Upper lobe of left lung (tissue), 6 donors: ENCODE data around the gene STON2. TPM values are rescaled to one million over a fixed set of nuclear protein-coding genes. Genes with fewer than 3 reads are reported as not detected.
A peak's percentile ranks its signal among the peaks of the same experiment; 100 is the strongest.

Experiments used
- ATAC-seq, 2 donors: fragments of 200-7000 bp; cut with Tn5 transposase; one replicate each; pipeline ENCODE4 v1.9.1; 2022; ENCODE audit warnings: mild to moderate bottlenecking in 2 of 2, moderate library complexity in 2 of 2; ENCODE audit not compliant: low FRiP score in 2 of 2
- DNase-seq, 2 donors: peaks; one replicate each; pipeline ENCODE4 v3.0.0-alpha.2; 2019 to 2020
- H3K27ac ChIP-seq, 4 donors: fragments of 200-600 bp; sonication (generic); one replicate each; pipeline ENCODE4 v1.5.1; 2016 to 2019
- H3K27me3 ChIP-seq, 4 donors: fragments of 200-600 bp; sonication (generic); one replicate each; pipeline ENCODE4 v1.5.1; 2017 to 2019
- H3K36me3 ChIP-seq, 4 donors: fragments of 200-600 bp; sonication (generic); one replicate each; pipeline ENCODE4 v1.5.1; 2016 to 2019
- H3K4me1 ChIP-seq, 4 donors: fragments of 200-600 bp; sonication (generic); one replicate each; pipeline ENCODE4 v1.5.1; 2018 to 2019
- H3K4me3 ChIP-seq, 4 donors: fragments of 200-600 bp; sonication (generic); one replicate each; pipeline ENCODE4 v1.5.1; 2017 to 2019; ENCODE audit warnings: mild to moderate bottlenecking in 2 of 4, moderate library complexity in 1 of 4
- H3K9me3 ChIP-seq, 4 donors: fragments of 200-600 bp; sonication (generic); one replicate each; pipeline ENCODE4 v1.5.1; 2018 to 2019
- EP300 ChIP-seq, 4 donors: sonication (generic); formaldehyde crosslinking; IDR thresholded peaks; one replicate each; pipeline ENCODE4 v1.5.1; 2017; ENCODE audit warnings: antibody characterized with exemption in 4 of 4, control low read depth in 2 of 4
- POLR2A ChIP-seq, 4 donors: fragments of 450-650 bp; IDR thresholded peaks; one replicate each; pipeline ENCODE4 v1.5.1; 2016 to 2017; ENCODE audit warnings: antibody characterized with exemption in 4 of 4, mild to moderate bottlenecking in 2 of 4
- POLR2AphosphoS5 ChIP-seq, 2 donors: sonication (generic); formaldehyde crosslinking; IDR thresholded peaks; one replicate each; pipeline ENCODE4 v1.5.1; 2017; ENCODE audit warnings: antibody characterized with exemption in 2 of 2
- WGBS, 2 donors: methylation state at CpG; one replicate each; pipeline ENCODE4 v1.1.5; 2017 to 2018; 5-methylcytosine and 5-hydroxymethylcytosine counted together
- total RNA-seq, 6 donors: library from RNA; depleted of rRNA in 4 of 6; stranded (reverse); fragments of >200 nt in 4 of 6; gene quantifications; one replicate each; pipeline versions ENCODE4 v1.1.0 to v1.2.1, GENCODE V29; 2016 to 2021
- TF ChIP-seq, protein P1 (sequence below), 6 experiments: fragments of 450-650 bp in 4 of 6; fragments of 200-600 bp in 2 of 6; sonication (generic) in 2 of 6; IDR thresholded peaks; one replicate each; pipeline ENCODE4 v1.5.1; 2016 to 2019; ENCODE audit warnings: antibody characterized with exemption in 6 of 6
- donor health status: DM: no; HTN: no; CAD: no; lungs with moderate emphysema.
- donor health status: DM: no; HTN: yes; CAD: no; lungs with severe emphysema.

The STON2 gene
- total RNA-seq, 6 donors from 2014 or later = 22.3 to 34.8 (median 26.7) TPM

DNA sequence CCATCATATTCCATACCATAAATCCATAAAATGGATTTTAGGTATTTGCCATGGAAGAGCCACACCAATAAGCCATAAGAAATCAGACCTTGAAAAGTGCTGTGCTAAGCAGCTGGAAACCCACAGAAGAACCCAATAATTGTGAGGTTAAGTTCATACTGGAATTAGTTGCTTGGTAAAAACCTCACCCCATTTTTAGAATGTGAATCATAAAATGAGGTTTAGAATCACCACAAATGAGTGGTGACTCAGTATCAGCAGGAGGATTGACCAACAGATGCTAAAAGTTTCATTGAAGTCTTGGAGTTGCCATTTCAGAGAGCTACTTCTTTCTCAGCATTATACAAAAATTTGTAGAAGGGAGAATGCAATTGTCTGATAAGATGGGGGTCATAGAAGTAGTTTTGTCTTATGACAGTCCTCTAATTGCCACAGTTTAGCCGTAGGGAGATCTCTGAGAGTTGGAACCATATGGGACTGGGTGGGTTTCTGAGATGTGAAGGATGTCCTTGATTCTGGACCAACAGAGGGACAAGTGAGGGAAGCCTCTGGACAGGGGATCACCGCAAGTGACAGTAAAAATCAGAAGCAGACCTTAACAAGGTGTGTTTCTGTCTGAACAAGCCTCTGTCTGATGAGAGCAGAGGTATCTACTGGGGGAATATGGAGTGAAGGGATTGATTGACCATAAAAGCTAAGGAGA, 1.4 kb upstream of the STON2 start:
- Histone ChIP-seq H3K27me3 (no peaks in the 10 kb centered on the region), H3K9me3 (no peaks in the 10 kb centered on the region), H3K36me3 (no peaks in the 10 kb centered on the region), H3K27ac (peak overlapping the region; percentile 34 to 62 (median 54)), H3K4me1 (peaks cover 0 to 6% (median 4%) of the 10 kb centered on the region in 4 donors), H3K4me3 (no peak overlapping the region)
- 87 to 92% methylated on average over 2 of the region's 2 CpGs for WGBS, 2 donors
- TF ChIP-seq, protein P1, sequence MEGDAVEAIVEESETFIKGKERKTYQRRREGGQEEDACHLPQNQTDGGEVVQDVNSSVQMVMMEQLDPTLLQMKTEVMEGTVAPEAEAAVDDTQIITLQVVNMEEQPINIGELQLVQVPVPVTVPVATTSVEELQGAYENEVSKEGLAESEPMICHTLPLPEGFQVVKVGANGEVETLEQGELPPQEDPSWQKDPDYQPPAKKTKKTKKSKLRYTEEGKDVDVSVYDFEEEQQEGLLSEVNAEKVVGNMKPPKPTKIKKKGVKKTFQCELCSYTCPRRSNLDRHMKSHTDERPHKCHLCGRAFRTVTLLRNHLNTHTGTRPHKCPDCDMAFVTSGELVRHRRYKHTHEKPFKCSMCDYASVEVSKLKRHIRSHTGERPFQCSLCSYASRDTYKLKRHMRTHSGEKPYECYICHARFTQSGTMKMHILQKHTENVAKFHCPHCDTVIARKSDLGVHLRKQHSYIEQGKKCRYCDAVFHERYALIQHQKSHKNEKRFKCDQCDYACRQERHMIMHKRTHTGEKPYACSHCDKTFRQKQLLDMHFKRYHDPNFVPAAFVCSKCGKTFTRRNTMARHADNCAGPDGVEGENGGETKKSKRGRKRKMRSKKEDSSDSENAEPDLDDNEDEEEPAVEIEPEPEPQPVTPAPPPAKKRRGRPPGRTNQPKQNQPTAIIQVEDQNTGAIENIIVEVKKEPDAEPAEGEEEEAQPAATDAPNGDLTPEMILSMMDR (IDR thresholded peaks at IDR 0.05) = no peak
- TF ChIP-seq POLR2AphosphoS5 (IDR thresholded peaks at IDR 0.05) (no peak), POLR2A (IDR thresholded peaks at IDR 0.05) (no peak), EP300 (IDR thresholded peaks at IDR 0.05) (peak in 1 of 4 donors; percentile 48)
- ATAC-seq (peak; percentile 47 to 84), DNase-seq (no peak)

- peak in 1 of 4 donors; percentile 12 for TF ChIP-seq POLR2A (IDR thresholded peaks at IDR 0.05)
- peak; percentile 60 to 79 for TF ChIP-seq POLR2AphosphoS5 (IDR thresholded peaks at IDR 0.05)
- TF ChIP-seq, protein P1 (IDR thresholded peaks at IDR 0.05) = no peak
- TF ChIP-seq EP300 (IDR thresholded peaks at IDR 0.05) = peak in 2 of 4 donors; percentile 39 to 54
- peak in 1 of 2 donors; percentile 69 for DNase-seq
- peak; percentile 58 to 90 for ATAC-seq
- no peaks in the 10 kb centered on the region for H3K36me3 ChIP-seq
- H3K4me3 ChIP-seq = no peak overlapping the region
- peak overlapping the region; percentile 22 to 62 (median 54) for H3K27ac ChIP-seq
- H3K9me3 ChIP-seq = no peaks in the 10 kb centered on the region
- H3K27me3 ChIP-seq = no peaks in the 10 kb centered on the region
- peaks cover 0 to 6% (median 4%) of the 10 kb centered on the region in 4 donors for H3K4me1 ChIP-seq
- 47 to 66% methylated on average over 8 of the region's 8 CpGs for whole genome bisulfite sequencing, 2 donors
Observed at GRCh38 chr14:81400852-81401251, 728 bp upstream of the STON2 start.

- H3K27me3 ChIP-seq = no peaks in the 10 kb centered on the region
- no peak overlapping the region for H3K4me3 ChIP-seq
- ATAC-seq (no peak), DNase-seq (no peak)
- no peaks in the 10 kb centered on the region for H3K36me3 ChIP-seq
- H3K9me3 ChIP-seq = no peaks in the 10 kb centered on the region
- H3K4me1 ChIP-seq = peaks cover 0 to 6% (median 4%) of the 10 kb centered on the region in 4 donors
- TF ChIP-seq POLR2AphosphoS5 (IDR thresholded peaks at IDR 0.05) (no peak), EP300 (IDR thresholded peaks at IDR 0.05) (no peak), POLR2A (IDR thresholded peaks at IDR 0.05) (no peak)
- TF ChIP-seq, protein P1 (IDR thresholded peaks at IDR 0.05) = no peak
- no peak overlapping the region for H3K27ac ChIP-seq
- 78 to 82% methylated on average over 6 of the region's 6 CpGs for WGBS, 2 donors
Observed at GRCh38 chr14:81398196-81398891, 1.8 kb downstream of the STON2 start.

DNA sequence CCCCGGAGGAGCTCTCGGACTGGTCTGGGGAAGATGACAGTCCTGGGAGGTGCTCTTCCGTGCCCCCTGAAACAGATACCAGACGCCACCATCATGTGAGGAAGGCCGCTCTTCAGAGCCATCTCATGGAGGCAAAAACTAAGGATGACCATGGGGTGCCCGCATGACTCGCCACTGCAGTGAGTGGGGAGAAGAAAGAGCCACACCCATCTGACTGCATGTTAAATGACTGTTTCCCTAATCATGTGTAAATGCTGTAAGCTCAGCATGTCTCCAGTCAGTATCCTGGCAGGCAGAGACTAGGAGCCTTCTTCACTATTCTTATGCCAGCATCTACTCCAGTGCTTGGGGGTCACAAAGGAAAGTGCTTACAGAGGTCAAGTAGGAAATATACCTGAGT, 4.0 kb downstream of the STON2 start:
- no peak overlapping the region for H3K4me3 ChIP-seq
- no peaks in the 10 kb centered on the region for H3K9me3 ChIP-seq
- ATAC-seq = peak in 1 of 2 donors; percentile 27
- peaks cover 0 to 3% (median 1%) of the 10 kb centered on the region in 4 donors for H3K4me1 ChIP-seq
- no peaks in the 10 kb centered on the region for H3K36me3 ChIP-seq
- 88 to 100% methylated on average over 5 to 7 of the region's 7 CpGs for WGBS, 2 donors
- TF ChIP-seq POLR2AphosphoS5 (IDR thresholded peaks at IDR 0.05) (no peak), POLR2A (IDR thresholded peaks at IDR 0.05) (no peak), EP300 (IDR thresholded peaks at IDR 0.05) (no peak)
- TF ChIP-seq, protein P1 (IDR thresholded peaks at IDR 0.05) = no peak
- no peak for DNase-seq
- no peaks in the 10 kb centered on the region for H3K27me3 ChIP-seq
- no peak overlapping the region for H3K27ac ChIP-seq
